Right lobe of liver (tissue), 4 donors: Measurements from ENCODE around the gene CD164.

Experiments
- CTCF ChIP-seq, 4 donors: fragments of 200-600 bp in 3 of 4; fragments of 450-650 bp in 1 of 4; IDR thresholded peaks; one replicate each; pipeline versions ENCODE4 v1.5.1 to v1.8.0; 2016 to 2022; ENCODE audit warnings: antibody characterized with exemption in 4 of 4, mild to moderate bottlenecking in 2 of 4
- POLR2A ChIP-seq: fragments of 450-650 bp; IDR thresholded peaks from one replicate; pipeline ENCODE4 v1.6.1; 2017; ENCODE audit warnings: antibody characterized with exemption, mild to moderate bottlenecking
- donor health status: DM: no; HTN: no; CAD: no.
- donor health status: DM: no; HTN: no; CAD: no.
- donor health status: DM: no; HTN: yes; CAD: no.

DNA sequence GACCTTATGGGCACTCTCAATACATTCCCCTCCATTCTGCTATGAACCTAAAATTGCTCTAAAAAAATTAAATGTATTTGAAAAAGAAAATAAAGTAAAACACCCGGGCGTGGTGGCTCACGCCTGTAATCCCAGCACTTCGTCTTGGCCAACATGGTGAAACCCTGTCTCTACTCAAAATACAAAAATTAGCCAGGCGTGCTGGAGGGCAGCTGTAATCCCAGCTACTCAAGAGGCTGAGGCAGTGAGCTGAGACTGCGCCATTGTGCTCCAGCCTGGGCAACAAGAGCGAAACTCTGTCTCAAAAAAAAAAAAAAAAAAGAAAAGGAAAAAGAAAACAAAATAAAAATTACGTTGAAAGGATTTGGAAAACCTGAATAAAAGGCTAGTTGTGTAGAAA is 60.5 kb downstream of the CD164 start:
- no peak for TF ChIP-seq POLR2A
- no peak for TF ChIP-seq CTCF (IDR thresholded peaks at IDR 0.05)
